Liver (tissue), 3 donors: ENCODE measurements around the gene SBF2.

Experiments used
- ATF3 ChIP-seq: IDR thresholded peaks from 2 replicates; pipeline ENCODE4 v1.6.1; 2016; ENCODE audit warnings: antibody characterized with exemption
- EGR1 ChIP-seq, 2 donors: IDR thresholded peaks; 2 replicates each; pipeline ENCODE4 v1.6.1; 2016 to 2018; ENCODE audit warnings: antibody characterized with exemption in 2 of 2, low read depth in 2 of 2
- FOXA1 ChIP-seq: IDR thresholded peaks from 2 replicates; pipeline ENCODE4 v1.6.1; 2016; ENCODE audit warnings: antibody characterized with exemption
- GABPA ChIP-seq, 2 donors: IDR thresholded peaks in 1 of 2; conservative IDR thresholded peaks in 1 of 2; 2 replicates each; pipeline ENCODE4 v1.6.1; 2016; ENCODE audit warnings: antibody characterized with exemption in 2 of 2, mild to moderate bottlenecking in 1 of 2, moderate library complexity in 1 of 2
- HNF4G ChIP-seq: IDR thresholded peaks from 2 replicates; pipeline ENCODE4 v1.6.1; 2016; ENCODE audit warnings: antibody characterized with exemption
- JUND ChIP-seq, 2 donors: IDR thresholded peaks; 2 replicates each; pipeline ENCODE4 v1.6.1; 2016; ENCODE audit warnings: antibody characterized with exemption in 2 of 2
- MAX ChIP-seq: IDR thresholded peaks from 2 replicates; pipeline ENCODE4 v1.6.1; 2016; ENCODE audit warnings: antibody characterized with exemption
- RAD21 ChIP-seq, 2 donors: IDR thresholded peaks; 2 replicates each; pipeline ENCODE4 v1.6.1; 2016; ENCODE audit warnings: antibody characterized with exemption in 2 of 2, mild to moderate bottlenecking in 2 of 2
- RXRA ChIP-seq, 2 donors: IDR thresholded peaks; 2 replicates each; pipeline ENCODE4 v1.6.1; 2017 to 2018; ENCODE audit warnings: antibody characterized with exemption in 2 of 2, mild to moderate bottlenecking in 1 of 2
- SP1 ChIP-seq: IDR thresholded peaks from 2 replicates; pipeline ENCODE4 v1.6.1; 2018; ENCODE audit warnings: antibody characterized with exemption, mild to moderate bottlenecking
- TAF1 ChIP-seq: conservative IDR thresholded peaks from 2 replicates; pipeline ENCODE4 v1.6.1; 2016; ENCODE audit warnings: antibody characterized with exemption, mild to moderate bottlenecking
- YY1 ChIP-seq: IDR thresholded peaks from 2 replicates; pipeline ENCODE4 v1.6.1; 2016; ENCODE audit warnings: antibody characterized with exemption, mild to moderate bottlenecking
- ZBTB33 ChIP-seq: IDR thresholded peaks from 2 replicates; pipeline ENCODE4 v1.6.1; 2016; ENCODE audit warnings: antibody characterized with exemption
- TF ChIP-seq, protein P1 (sequence below): fragments of 150-350 bp; IDR thresholded peaks from 2 replicates; pipeline ENCODE4 v1.5.1; 2017; ENCODE audit warnings: improper control_type of control experiment, low read depth, low read length; ENCODE audit not compliant: missing input control
- donor health status: healthy.
- donor health status: healthy.

DNA sequence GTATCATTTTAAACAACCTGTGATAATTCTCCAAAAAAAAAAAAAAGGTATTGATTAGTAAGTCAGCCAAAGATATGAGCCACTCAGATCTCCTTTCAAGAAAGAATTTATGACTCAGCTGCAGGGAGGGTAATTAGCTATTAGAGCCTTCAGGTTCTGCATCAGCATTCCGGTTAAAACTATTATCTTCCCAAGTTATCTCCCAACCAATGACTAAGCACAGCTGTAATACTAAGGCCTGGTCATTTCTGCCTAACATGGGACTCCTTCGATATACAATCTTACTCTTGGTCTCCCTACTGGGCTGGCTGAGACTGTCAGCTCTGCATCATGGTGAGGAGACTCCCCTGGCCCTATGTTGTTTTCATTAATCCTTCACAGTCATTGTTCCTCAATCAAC, 60.4 kb downstream of the SBF2 start:
- TF ChIP-seq, protein P1, sequence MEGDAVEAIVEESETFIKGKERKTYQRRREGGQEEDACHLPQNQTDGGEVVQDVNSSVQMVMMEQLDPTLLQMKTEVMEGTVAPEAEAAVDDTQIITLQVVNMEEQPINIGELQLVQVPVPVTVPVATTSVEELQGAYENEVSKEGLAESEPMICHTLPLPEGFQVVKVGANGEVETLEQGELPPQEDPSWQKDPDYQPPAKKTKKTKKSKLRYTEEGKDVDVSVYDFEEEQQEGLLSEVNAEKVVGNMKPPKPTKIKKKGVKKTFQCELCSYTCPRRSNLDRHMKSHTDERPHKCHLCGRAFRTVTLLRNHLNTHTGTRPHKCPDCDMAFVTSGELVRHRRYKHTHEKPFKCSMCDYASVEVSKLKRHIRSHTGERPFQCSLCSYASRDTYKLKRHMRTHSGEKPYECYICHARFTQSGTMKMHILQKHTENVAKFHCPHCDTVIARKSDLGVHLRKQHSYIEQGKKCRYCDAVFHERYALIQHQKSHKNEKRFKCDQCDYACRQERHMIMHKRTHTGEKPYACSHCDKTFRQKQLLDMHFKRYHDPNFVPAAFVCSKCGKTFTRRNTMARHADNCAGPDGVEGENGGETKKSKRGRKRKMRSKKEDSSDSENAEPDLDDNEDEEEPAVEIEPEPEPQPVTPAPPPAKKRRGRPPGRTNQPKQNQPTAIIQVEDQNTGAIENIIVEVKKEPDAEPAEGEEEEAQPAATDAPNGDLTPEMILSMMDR, result no peak
- TF ChIP-seq HNF4G, result no peak
- no peak for TF ChIP-seq RAD21 (IDR thresholded peaks at IDR 0.05)
- TF ChIP-seq GABPA (IDR thresholded peaks at IDR 0.05 in 1 of 2, conservative IDR thresholded peaks at IDR 0.05 in 1 of 2), result no peak
- no peak for TF ChIP-seq RXRA (IDR thresholded peaks at IDR 0.05)
- no peak for TF ChIP-seq EGR1 (IDR thresholded peaks at IDR 0.05; ENCODE audit: low read depth in 2 of 2)
- no peak for TF ChIP-seq ZBTB33
- TF ChIP-seq TAF1, result no peak
- no peak for TF ChIP-seq JUND (IDR thresholded peaks at IDR 0.05)
- no peak for TF ChIP-seq MAX
- no peak for TF ChIP-seq ATF3
- TF ChIP-seq SP1, result no peak
- TF ChIP-seq FOXA1, result no peak
- no peak for TF ChIP-seq YY1
